NCI-H510A treated with DMSO at 0.1 percent for 48 hours (cell line): ENCODE results near the gene GJA1.
"Not testable (repeated sequence)": the region's sequence is repeated elsewhere in the genome, so short reads cannot be mapped to it uniquely, and the experiment has no call there.

Experiments
- DNase-seq: peaks from one replicate; lab custom pipeline; 2025; lab: John Stamatoyannopoulos, UW

The GJA1 gene

DNA sequence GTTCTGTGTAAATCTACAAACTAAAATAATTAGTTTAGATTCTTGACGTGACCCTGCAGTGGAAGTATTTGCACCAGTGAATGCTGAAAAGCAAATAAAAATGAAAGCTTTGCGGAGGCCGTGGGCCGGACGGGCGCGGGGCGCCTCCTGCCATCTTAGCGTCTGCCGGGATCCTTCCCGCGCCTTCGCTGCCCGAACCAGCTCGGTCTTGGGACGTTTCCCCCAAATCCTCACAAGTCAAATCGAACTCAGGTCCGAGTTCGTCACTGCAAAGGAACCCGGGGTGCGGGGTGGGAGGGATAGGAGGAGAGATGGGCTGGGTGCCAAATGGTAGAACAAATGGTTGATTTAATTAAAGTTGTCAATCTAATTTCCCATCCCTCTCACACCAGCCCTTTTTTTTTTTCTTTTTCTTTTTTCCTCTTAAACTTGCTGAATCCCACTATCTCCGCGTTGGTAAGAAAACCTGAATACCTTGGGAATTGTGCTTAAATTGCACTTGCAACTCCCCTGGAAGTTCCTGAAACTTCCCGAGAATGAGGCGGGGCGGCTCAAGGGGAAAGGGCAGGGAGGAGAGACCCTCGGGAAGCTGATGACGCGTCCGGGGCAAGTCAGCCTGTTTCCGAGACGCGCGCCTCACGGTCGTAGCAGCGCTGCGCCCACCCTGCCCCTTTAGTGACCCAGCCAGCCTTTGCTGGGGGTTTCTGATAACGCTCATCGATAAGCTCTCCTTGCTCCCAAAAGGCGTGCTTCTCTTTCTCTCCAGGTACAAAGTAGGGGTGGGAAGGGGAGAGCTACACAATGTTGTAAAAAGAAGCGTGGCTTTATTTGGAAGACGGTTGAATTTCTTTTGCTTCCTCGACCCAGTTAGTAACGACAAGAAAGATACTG, 1.8 kb downstream of the GJA1 start:
- DNase-seq, result no peak

- DNase-seq, result no peak
These were observed 2.6 kb downstream of the GJA1 start for GRCh38 chr6:121437851-121438651.

DNA sequence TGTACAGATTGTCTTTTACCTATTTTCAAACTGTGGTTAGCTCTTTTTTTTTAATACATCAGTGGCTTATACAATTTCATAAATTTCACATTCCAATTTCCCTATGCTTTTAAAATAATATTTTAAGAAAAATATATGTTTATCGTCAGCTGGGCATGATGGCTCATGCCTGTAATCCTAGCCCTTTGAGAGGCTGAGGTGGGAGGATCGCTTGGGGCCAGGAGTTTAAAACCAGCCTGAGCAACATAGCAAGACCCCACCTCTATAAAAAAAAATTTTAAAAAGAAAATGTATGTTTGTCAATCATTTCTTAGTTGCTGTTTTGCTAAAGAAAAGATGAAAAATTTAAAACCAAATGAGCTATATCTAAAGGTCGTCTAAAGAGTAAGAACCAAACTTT, 3.4 kb downstream of the GJA1 start:
- no peak for DNase-seq

DNA sequence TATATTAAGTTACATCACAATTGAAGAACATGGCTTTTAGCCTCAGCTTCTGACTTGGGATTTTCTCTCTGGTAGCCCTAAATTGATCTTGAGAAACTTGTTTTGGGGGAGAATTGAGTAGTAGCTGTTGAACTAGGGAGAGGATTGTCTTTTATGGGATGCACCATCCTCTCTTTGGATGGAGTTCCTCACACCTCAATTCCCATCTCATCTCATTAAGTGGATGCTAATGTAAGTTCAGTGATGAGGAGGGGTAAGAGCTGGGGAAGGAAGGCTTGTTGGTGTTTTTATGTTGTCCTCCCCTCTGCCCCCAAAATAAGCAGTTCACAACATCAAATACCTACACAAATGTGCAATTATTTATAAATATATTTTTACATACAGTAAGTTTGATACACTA, 4.0 kb downstream of the GJA1 start:
- no peak for DNase-seq

DNA sequence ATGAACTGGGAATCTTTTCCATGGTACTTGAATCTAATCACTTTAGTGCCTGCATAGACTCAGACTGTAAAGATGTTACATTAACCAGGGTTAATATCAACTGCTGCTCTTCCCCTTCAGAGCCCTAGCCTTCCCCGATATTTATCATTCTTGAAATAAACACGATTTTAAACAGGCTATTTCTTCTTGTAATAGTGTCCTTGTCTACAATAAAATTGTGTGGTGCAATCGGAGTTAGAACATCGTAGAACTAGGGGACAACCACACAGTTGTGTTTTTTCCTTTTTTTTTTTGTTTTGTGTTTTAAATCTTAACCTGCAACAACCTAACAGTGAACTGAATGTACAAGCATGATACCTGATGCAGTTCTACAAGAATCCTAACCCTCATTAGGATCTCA, 4.5 kb downstream of the GJA1 start:
- no peak for DNase-seq

- no peak for DNase-seq
These were observed 6.0 kb downstream of the GJA1 start for GRCh38 chr6:121441477-121441876.

GRCh38 chr6:121442576-121442975, 7.1 kb downstream of the GJA1 start:
- DNase-seq, result no peak

DNA sequence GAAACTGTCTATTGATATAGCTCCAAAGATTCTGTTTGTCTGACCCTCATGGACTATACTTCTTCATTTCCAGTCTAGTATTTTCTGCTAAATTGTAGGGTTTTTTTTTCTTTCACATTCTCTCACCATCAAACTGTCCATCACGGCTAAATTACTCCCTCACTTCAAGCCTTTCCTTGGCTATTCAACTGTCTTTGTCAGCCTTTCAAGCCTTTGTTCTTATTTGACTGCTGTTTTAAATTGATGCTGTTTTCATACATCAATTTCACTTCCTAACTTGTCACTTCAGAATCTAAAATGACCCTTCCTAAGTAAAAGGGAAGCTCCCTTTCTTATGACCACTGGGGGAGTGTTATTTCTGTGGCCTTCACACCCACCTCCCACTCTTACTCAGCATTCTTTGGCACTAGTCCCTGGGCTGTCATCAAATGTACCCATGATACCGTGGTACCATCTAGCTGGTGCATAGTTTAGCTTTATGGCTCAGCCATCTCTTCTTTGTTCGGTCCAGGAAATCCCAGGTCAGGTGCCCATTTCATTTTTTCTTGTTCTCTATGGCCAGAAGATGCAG, 8.6 kb downstream of the GJA1 start:
- no peak for DNase-seq

GRCh38 chr6:121446705-121447104, 11.3 kb downstream of the GJA1 start:
- DNase-seq, result not testable (repeated sequence)

- not testable (repeated sequence) for DNase-seq
These were observed 12.3 kb downstream of the GJA1 start for GRCh38 chr6:121447746-121448145.

- DNase-seq, result not testable (repeated sequence)
These were observed 13.1 kb downstream of the GJA1 start for GRCh38 chr6:121448528-121448927.

DNA sequence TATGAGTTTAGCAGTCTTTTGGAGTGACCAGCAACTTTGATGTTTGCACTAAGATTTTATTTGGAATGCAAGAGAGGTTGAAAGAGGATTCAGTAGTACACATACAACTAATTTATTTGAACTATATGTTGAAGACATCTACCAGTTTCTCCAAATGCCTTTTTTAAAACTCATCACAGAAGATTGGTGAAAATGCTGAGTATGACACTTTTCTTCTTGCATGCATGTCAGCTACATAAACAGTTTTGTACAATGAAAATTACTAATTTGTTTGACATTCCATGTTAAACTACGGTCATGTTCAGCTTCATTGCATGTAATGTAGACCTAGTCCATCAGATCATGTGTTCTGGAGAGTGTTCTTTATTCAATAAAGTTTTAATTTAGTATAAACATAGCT, 13.9 kb downstream of the GJA1 start:
- DNase-seq, result no peak

GRCh38 chr6:121450242-121450641, 14.8 kb downstream of the GJA1 start:
- DNase-seq, result no peak

DNA sequence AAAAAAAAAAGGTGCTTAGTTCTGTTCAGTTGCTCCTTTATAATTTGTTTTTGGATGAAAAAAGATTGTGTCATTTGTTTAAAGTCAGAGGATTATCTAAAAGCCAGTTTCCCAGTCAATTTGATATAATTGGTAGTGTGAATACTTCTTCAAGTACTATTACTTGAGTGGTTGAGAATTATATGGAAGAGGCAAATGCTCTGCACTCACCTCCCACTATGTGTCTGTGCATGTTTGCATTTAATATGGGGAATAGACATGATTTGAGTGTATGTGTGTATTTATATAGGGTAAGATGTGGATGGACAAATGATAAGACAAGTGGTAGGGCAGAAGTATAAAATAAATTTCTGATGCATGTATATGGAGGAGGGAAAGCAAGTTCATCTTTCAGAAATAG, 15.8 kb downstream of the GJA1 start:
- no peak for DNase-seq

DNA sequence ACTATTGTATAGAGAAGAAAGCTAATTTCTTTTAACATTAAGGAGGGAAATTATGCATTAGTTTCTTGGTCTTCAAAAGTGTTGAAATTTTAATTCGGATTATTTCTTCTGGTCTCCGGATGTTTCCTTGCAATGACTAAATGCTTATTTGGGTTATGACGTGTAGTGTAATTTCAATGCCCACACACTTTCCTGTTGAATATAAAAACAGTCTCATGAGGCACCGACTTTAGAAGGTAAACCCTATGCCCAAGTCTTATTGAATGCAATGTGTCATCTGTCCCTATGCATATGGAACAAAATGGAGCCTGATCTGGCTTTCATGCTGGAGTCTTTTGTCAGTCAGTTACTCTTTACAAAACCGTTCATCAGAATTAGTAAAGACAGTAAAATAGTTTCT, 17.7 kb downstream of the GJA1 start:
- DNase-seq, result no peak

GRCh38 chr6:121460170-121460569, 24.7 kb downstream of the GJA1 start:
- DNase-seq, result no peak

GRCh38 chr6:121463087-121463486, 27.6 kb downstream of the GJA1 start:
- DNase-seq, result no peak

GRCh38 chr6:121465101-121465500, 29.7 kb downstream of the GJA1 start:
- no peak for DNase-seq

DNA sequence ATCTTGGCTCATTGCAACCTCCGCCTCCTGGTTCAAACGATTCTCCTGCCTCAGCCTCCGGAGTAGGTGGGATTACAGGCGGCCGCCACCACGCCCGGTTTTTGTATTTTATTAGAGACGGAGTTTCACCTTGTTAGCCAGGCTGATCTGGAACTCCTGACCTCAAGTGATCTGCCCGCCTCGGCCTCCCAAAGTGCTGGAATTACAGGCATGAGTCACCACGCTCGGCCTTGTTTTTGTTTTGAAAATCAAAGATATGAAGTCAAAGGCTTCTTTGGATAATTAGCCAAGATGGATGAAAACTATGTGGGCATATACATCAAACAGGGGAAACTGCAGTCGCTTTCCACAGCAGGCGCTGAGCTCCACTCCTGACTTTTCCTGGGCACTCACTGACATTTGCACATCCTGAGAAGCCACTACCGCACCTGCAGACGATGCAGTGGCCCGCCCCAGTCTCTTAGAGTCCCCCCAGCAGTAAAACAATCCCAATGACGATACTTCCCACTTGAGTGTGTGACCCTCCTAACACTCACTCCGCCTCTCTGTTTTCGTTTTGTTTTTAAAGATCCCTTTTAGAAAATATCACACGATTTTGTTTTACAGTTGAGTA, 44.1 kb downstream of the GJA1 start:
- no peak for DNase-seq

DNA sequence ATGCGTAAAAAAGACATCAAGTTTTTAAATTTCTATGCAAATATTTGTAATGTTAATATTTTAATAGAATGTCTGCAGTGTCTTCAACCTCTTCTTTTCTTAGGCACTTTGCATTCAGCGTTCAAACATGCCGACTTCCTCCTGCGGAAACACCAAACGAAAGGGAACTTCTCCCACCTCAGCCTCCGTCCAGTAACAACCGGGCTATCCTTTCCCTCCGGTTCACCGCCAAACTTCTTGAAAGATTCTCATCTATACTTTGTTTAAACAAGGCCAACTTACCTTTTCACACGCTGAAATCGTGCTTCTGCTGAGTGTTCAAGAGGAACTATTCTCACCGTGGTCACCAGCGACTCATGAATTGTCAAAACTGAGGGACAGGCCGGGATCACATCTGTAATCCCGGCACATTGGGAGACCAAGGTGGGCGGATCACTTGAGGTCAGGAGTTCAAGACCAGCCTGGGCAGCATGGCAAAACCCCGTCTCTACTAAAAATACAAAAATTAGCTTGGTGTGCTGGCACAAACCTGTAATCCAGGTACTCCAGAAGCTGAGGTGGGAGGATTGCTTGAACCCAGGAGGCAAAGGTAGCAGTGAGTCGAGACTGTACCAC, 44.8 kb downstream of the GJA1 start:
- DNase-seq, result no peak

DNA sequence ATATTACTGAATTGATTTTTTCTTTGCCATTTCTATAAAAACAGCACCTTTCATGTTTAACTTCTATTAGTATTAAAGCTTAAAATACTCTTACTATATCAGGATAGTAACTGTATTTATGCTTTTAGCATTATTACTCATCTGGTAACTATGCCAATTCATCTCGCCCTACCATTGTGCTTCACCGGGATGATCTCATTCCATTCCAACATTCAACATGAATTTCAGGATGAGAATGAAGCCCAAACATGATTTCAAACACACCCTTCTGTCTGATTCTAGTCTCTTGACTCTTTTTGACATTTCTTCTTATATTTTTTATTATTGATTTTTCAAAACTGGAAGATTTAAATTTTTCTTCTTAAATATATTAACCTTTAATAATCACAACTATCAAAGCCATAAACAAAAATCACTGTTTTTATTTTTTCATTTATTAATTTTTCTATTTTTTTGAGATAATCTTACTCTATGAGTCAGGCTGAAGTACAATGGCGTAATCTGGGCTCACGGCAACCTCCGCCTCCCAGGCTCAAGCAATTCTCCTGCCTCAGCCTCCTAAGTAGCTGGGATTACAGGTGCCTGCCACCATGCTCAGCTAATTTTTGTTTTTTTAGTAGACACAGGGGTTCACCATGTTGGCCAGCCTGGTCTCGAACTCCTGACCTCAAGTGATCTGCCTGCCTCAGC, 46.7 kb downstream of the GJA1 start:
- DNase-seq, result no peak
